Fibroblast of the conjunctiva (primary cell): ENCODE data around the gene ZNF385B.

Source experiments
- DNase-seq: peaks from one replicate; pipeline ENCODE4 v3.0.0-alpha.2; 2010; ENCODE audit warnings: low read depth

The ZNF385B gene

DNA sequence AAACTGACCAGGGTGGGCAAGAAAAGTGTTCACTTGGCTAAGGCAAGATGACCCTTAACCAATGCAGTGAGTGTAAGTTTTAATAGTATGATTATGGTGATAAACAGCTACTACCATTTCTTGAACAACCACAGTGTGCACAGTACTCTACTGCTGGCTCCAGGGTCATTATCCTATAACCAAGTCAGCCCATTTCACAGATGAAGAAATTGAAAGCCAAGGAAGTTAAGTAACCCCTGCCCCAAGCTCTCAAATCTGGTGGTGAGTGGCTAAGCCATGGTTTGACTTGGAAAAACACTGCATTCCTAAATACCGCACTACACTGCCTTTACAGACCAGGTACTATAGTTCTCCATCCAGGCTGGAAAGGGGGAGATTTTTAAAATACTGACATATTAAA, 5.7 kb downstream of the ZNF385B start:
- DNase-seq = no peak

DNA sequence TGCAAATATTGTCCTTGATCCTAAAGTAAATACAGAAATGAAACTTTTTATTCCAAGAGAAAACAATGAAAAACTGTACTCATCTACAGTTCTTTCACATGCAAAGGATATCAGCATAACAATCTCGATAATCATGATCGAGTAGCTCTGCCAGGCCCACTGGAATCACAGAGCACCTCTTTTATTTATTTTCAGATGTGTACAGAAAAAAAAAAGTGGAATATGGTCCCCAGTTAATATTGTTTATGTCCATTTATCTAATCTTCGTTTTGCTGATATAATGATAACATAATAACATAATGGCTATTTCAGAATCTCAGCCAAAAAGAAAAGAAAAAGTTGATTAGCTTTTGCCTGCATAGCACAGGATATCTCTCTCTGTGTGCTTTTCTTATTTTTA, 6.5 kb downstream of the ZNF385B start:
- no peak for DNase-seq

DNA sequence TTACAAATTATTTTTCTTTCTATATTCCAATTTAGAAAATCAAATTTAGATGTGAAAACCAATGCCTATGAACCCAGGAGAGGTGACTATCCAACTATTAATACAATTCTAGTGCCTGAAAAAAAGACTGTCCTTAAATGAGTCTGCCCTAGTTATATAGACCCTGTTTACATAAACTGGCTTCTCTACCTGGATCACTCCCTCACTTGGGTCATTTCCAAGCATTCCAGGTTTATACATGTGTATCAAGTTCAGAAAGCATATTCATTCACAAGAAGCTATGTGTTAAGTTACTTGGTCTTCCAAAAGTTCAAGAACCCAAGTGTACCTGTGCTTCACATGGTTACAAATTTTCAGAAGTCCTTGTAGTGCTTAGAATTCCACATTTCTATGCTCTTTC, 8.3 kb downstream of the ZNF385B start:
- DNase-seq = no peak

DNA sequence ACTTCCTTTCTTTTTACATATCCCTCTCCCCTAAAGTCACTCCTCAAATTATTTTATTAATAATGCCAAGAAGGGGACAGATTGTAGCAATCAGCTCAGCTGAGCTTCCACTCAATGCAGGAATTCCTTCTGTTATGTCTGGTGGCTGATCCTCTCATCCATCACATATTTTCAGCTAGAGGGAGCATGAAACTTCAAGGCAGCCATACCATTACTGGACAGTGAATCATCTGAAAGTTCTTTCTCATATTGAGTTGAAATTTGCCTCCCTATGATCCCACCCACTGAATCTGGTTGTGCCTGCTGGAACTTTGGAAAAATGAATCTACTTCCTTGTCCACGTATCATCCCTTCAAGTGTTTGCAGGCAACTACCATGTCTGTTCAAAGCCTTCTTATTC, 11.2 kb downstream of the ZNF385B start:
- no peak for DNase-seq

DNA sequence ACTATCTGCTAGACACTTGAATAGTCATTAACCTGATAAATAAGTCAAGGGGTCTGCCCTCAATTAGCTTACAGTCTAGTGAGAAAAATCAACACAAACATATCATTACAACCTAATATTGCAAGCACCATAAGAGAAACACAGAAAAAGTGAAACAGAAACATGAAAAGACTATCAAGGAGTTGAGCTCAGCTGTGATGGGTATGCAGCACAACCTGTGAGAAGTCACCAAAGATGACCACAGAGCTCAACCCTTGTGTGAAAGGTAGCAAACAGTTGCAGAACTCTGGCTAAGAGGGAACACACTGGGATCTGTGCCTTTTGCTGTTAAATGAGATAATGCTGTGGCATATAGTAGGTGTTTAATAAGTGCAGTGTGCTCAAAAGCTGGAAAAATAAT, 11.7 kb downstream of the ZNF385B start:
- no peak for DNase-seq

DNA sequence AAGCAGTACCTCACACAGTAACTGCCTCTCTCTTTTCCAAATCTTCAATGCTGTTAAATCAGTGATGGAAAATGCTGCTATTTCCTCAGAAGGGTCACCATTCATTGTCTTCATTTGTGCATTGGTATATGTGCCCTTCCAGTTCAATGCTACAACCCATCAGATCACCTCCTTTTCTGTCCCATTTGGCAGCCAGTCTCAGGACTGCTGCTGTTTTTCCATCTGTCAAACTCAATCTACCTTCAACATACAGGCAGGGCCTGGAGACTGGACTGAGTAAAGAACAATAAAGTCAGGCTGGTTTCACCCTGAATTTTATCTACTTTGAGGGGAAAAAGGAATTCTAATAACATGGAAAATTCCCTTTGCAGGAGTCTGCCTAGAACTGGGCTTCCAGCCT, 17.9 kb downstream of the ZNF385B start:
- no peak for DNase-seq

DNA sequence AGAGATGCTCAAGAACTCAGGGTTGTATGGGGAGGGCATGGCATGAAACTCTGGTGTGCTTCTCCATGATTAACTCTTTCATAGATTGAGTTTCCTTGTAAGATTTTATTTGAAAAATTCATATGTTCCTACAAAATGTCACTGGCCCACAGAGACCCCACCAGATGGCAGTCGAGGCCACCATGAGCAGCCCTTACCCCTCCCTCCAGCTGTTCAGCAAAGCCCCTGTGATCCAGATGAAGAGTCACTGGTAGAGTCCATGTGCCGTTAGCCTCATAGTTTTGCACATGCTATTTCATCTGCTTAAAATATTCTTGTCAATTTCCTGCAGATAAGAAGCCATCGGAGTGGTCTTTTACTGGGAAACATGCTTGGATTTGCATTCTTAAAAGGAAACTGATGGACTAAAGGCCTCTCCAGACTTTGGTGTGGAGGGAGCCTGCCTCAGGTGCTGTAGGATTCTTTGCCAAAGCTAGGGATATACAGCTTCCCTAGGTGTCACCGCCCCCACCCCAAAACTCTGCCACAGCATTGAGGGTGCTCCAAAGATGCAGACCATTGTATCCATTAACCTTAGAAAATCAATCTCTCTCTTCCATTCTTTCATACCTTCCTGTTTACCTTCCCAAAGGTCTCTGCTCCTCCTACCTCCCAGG, 18.8 kb downstream of the ZNF385B start:
- DNase-seq = peak; percentile 18

DNA sequence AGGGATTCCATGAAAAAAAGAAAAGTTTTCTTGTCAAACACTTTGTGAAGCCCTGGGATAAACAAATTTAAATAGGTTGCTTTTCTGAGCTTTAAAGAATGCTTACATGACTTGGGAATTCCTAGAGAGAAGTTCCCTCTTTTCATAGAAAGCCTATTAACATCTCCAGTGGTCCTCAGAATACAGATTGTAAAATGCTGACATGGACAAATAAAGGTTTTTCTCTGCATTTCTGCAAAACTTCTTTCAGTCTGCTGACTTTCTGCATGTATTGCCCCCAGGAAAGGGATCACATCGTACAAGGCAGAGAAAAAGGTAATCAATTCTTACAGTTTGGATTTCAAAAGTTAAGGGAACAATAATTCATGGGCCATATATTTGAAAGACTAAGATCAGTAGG, 20.6 kb downstream of the ZNF385B start:
- DNase-seq = no peak

DNA sequence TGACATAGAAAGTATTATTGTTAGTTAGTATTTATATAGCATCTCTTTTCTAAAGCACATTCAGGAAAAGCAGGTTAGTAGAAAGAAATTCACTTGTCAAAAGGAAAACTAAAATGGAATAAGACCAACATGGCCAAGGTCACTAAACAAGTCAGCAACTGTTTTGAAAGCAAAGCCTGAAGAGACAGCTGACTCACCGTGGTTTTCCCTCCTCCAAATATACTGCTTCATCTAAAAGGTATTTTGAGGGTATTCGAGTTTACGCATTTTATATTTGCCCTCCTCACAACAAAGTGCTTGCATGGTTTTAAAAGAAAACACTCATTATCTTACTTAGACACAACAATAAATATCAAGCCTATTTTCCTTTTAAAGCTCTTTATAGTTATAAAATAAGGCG, 24.0 kb downstream of the ZNF385B start:
- DNase-seq = no peak

DNA sequence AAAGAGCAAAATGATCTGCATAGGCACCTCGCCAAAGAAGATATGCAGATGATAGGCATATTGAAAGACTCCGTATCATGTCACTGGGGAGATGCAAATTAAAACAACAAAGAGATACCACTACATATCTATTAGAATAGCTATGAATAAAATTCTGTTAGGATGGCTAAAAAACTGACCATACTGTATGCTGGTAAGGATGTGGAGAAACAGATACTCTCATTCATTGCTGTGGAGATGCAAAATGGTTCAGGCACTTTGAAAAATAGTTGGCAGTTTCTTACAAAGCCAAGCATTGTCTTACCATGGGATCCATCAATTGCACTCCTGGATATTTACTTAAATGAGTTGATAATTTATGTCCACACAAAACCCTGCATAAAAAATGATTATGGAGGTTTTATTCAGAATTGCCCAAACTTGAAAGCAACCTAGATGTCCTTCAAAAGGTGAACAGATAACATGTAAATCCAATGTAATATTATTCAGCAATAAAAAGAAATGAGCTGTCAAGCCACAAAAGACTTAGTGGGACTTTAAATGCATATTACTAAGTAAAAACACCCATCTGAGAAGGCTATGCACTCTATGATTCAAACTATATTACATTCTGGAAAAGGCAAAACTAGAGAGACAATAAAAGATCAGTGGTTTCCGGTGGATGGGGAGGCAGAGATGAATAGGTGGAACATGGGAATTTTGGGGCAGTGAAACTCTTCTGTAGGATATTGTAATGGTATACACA, 31.2 kb downstream of the ZNF385B start:
- no peak for DNase-seq

DNA sequence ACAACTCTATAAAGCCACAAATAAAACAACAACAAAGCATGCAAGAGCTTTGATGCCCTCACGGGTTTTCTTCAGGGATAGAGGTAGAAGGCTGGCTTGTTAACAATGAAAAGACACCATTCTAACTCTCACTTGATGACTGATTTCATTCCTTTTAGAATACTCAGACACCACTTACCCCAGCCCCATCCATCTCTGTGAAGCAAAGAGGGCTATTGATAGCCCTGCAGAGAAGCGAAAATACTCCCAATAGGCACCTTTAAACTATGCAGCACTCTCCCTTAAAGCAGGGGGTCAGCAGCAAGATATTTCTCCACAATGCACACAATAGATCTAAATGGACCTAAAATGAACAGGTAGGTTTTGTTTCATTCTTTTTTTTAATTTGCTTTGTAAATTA, 35.1 kb downstream of the ZNF385B start:
- no peak for DNase-seq

DNA sequence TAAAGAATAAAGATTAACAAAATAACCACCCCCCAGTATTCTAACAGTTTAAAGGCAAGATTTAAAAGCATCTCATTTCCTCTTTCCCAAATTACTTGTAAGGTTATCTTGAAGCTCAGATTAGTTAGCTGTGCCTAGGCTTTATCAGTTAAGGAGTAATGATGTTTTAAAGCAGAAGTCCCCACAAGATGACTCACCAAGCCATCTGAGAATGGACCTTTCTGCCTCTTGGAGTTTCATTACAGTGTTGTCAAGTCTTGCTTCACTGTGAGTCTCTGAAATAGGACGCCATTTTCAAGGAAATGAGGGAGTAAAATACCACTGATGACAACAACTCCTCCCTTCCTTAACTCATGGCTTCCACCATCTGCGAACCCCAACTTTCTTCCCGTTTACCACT, 35.9 kb downstream of the ZNF385B start:
- no peak for DNase-seq

DNA sequence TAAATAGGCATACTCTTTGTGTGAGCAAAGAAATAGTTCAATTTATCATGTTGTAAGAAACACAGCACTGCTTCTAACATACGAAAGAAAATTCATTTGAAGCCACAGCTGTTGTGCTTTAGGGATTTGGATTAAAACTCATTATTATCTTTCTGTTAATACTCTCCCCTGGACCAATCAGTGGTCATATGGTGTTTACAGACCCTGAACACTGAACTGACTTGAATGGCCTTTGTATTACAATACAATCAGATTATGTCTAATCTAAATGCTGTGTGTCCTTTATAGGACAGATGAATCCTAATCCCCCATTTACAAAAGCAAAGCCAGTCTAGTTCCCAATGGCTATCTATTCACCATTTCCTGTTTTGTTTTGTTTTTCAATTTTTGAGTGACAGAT, 36.5 kb downstream of the ZNF385B start:
- no peak for DNase-seq

DNA sequence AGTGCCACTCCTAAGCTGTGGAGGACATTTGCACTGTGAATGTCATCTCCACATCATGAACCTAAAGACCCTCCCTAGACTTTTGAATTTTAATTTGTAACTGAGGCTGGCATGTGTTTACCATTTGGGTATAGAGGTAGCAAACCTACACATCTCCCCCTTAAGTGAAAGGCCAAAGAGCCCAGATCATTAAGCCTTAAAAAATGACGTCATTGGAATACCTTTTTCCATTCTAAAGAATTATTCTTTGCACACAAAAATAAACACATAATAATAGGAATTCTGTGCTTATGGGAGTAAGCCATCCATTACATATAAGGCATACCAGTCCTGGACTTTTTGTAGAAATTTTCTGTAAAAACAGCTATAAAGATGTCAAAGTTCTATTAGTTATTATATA, 38.9 kb downstream of the ZNF385B start:
- no peak for DNase-seq

DNA sequence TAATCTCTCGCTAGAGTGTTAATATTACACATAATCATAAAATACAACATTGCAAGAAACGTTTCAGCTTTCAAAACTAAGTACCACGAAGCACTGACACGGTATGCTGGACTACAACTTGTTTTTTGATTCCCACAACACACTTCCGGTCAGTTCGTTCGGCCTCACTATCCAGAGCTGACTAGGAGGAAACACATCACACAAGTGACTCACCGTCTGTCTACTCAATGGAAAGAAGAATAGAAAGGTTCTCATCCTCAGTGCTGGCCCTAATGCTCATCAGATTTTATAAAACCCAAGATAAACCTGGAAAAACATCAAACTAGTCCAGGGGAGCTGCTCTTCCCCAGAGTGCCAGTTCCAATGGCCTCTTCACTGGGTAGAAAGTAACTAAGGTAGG, 42.9 kb downstream of the ZNF385B start:
- no peak for DNase-seq

DNA sequence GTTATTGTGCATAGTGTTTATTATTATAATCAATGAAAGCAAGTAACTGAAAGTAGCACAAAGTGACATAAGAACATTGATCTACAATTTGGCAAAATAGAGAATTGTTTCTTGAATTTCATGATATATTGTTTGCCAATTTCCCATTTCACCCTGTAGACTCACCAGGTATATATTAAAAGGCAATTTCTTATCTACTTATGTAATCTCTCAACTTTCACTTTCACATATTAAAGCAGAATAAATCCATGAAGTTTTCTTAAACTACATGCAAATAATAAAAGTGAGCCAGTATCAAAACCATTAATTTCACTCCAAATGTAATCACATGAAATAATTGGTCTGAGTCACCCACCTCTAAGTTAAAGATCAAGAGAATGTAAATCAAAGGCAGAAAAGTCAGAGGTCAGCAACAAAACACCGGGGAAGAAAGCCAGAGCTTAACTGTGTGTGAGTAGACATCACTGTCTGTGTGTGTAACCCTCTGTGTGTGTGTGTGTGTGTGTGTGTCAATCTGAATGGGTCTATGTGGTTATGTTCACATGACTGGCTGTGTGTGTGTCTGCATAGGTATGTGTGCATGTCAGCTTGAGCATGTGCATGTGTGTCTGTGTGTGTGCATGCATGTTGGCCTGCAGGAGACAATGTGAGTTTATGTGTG, 44.1 kb downstream of the ZNF385B start:
- no peak for DNase-seq

DNA sequence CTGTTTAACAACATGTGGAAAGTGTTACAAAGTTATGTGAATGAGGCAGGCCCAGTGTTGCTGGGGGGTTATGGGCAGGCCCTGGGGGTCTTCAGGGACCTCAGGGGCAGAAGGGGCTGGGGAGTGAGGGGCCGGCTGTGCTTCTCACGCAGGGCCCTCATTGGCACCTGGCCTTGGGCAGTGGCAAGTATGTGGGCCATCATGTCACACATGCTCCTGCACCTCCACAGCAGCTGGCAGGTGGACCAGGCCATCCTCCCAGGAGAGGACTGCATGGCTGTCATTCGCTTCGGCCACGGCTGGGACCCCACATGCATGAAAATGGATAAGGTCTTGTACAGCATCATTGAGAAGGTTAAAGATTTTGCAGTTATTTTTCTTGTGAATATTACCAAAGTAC, 47.4 kb downstream of the ZNF385B start:
- no peak for DNase-seq

DNA sequence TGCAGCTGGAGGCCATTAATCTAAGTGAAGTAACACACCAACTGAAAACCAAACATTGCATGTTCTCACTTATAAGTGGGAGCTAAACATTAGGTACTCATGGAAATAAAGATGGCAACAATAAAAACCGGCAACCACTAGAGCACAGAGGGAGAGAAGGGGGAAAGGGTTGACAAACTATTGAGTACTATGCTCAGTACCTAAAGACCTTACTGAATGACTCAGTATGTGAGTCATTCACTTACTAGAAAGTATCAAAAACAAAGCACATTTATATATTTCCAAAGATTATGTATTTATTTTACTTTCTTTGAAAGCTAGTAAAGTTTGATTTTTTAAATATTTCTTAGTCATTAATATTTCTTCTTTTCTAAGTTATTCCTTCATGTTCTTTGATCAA, 48.9 kb downstream of the ZNF385B start:
- DNase-seq = no peak

DNA sequence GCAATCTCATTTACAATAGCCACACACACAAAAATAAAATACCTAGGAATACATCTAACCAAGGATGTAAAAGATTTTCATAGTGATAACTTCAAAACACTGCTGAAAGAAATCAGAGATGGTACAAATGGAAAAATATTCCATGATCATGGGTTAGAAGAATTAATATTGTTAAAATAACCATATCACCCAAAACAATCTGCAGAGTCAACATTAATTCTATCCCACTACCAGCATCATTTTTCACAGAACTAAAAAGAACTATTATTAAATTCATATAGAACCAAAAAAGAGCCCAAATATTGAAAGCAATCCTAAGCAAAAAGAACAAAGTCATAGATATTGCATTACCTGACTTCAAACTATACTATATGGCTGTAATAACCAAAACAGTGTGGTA, 50.4 kb downstream of the ZNF385B start:
- DNase-seq = no peak

DNA sequence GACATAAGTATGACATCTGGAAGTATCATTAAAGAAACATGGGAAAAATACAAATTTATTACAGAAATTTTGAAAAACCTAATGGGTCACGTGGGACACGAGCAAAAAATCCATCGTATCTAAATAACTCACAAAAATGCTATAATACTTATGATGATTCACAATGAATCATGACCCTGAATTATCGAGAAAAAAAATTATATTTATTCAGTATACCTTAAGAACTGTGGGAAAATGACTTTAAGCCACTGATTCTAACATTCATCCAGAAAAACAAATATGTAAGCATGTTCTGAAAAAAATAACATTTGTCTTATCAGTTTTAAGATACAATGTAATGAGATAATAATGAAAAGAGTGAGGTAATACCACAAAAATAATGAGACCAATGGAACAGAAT, 51.8 kb downstream of the ZNF385B start:
- no peak for DNase-seq

DNA sequence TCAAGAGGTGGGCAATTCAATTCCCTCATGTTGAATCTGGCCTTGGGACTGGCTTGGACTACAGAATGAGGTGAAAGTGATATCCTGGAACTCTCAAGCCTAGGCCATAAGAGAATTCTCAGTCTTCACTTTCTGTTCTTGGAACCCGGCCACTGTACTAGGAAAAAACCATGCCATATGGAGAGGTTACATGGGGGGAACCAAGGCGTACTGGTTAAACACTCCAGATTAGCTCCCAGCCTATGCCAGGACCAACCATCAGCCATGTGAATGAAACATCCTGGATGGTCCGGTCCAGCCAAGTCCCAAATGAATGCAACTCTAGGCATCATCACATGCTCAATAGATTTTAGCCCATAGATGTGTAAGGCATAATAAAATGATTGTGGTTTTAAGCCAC, 56.4 kb downstream of the ZNF385B start:
- DNase-seq = no peak

DNA sequence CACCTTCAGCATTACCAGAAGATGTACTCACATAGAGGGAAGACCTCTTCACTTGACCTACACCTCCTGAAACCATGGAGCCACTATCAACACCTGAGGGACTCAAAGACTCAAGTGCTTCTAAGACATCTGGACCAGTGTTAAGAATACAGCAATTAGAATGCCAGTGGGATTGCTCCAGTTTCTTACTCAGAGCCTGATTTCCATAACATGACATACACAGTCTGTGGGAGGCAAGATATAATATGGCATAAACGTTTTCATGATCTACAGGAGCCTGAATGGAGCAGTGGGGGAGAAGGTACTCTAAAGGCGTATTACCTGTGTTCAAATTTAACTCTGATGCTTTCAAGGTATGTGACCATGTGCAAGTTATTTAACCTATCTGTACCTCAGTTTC, 57.2 kb downstream of the ZNF385B start:
- DNase-seq = no peak

DNA sequence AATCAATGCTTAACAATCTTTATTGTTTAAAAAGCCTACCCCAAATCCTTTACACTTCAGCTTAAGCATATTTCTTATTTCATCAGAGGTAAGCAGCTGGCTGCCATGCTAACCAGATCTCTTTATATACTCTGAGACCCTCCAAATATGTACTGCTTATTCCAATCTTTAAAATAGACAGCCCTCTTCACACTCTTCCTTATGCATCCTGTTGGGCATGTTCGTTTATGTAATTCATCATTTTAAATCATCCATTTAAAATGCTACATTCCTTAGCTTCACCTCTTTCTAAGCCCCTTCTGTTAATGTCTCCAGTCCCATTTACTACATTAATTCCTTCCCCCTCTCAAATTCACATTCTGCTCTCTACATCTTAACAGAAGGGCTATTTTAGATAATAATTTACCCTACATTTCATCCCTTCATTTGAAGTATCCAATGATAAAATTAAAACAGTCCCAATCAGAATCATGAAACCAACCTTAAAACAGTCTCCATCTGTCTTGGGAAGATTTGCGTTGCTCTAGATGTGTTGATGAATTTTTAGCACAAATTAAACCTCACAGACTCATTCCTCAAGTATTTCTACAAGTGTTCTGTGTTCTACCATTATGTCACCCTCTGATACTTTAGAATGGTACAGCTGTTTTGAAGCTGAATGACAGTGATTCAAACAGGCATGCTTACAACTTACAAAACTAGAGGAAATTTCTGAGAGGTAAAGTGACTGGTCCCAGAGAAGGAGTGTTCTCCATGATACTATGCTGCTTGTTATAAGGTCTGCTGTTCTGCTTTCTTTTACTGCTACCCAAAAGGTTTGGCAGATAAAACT, 59.1 kb downstream of the ZNF385B start:
- no peak for DNase-seq
